Muscle layer of duodenum (tissue), 2 donors: ENCODE measurements around the gene IFIT3.
A peak's percentile ranks its signal among the peaks of the same experiment; 100 is the strongest.

Source experiments
- H3K27ac ChIP-seq: one replicate; pipeline ENCODE4 v1.7.0; 2013; ENCODE audit warnings: mild to moderate bottlenecking, low read length
- H3K27me3 ChIP-seq: one replicate; pipeline ENCODE4 v1.7.0; 2013; ENCODE audit warnings: low read depth, mild to moderate bottlenecking, control low read depth, low read length
- H3K36me3 ChIP-seq, 2 donors: one replicate each; pipeline ENCODE4 v1.7.0; 2013; ENCODE audit warnings: low read length in 2 of 2, control low read depth in 1 of 2, mild to moderate bottlenecking in 1 of 2; ENCODE audit not compliant: insufficient read depth in 2 of 2, control insufficient read depth in 1 of 2
- H3K4me1 ChIP-seq, 2 donors: one replicate each; pipeline ENCODE4 v1.7.0; 2013; ENCODE audit warnings: low read length in 2 of 2, mild to moderate bottlenecking in 2 of 2, control low read depth in 1 of 2, moderate library complexity in 1 of 2; ENCODE audit not compliant: insufficient read depth in 2 of 2, control insufficient read depth in 1 of 2
- H3K4me3 ChIP-seq, 2 donors: one replicate each; pipeline ENCODE4 v1.7.0; 2013; ENCODE audit warnings: low read length in 2 of 2, low read depth in 1 of 2, mild to moderate bottlenecking in 1 of 2
- H3K9me3 ChIP-seq, 2 donors: one replicate each; pipeline ENCODE4 v1.7.0; 2013; ENCODE audit warnings: low read length in 2 of 2, control low read depth in 1 of 2, mild to moderate bottlenecking in 1 of 2; ENCODE audit not compliant: control insufficient read depth in 1 of 2
- donor health status: healthy.

The IFIT3 gene

GRCh38 chr10:89363729-89364442, 36.1 kb downstream of the IFIT3 start:
- Histone ChIP-seq H3K4me3 (no peak overlapping the region), H3K27ac (no peak overlapping the region), H3K4me1 (peaks cover 0 to 2% of the 10 kb centered on the region in 2 donors), H3K9me3 (no peaks in the 10 kb centered on the region), H3K36me3 (no peaks in the 10 kb centered on the region), H3K27me3 (no peaks in the 10 kb centered on the region)

- Histone ChIP-seq H3K27ac (no peak overlapping the region), H3K9me3 (no peaks in the 10 kb centered on the region), H3K27me3 (no peaks in the 10 kb centered on the region), H3K4me3 (no peak overlapping the region), H3K4me1 (peaks cover 0 to 7% of the 10 kb centered on the region in 2 donors), H3K36me3 (no peaks in the 10 kb centered on the region)
These were observed 36.7 kb downstream of the IFIT3 start for GRCh38 chr10:89364531-89364930.

- Histone ChIP-seq H3K27me3 (no peaks in the 10 kb centered on the region), H3K27ac (no peak overlapping the region), H3K4me1 (peaks cover 0 to 7% of the 10 kb centered on the region in 2 donors), H3K4me3 (no peak overlapping the region), H3K36me3 (no peaks in the 10 kb centered on the region), H3K9me3 (no peaks in the 10 kb centered on the region)
These were observed 39.7 kb downstream of the IFIT3 start for GRCh38 chr10:89367529-89367928.

- H3K4me3 ChIP-seq, result no peak overlapping the region
- no peaks in the 10 kb centered on the region for H3K9me3 ChIP-seq
- H3K27me3 ChIP-seq, result no peaks in the 10 kb centered on the region
- H3K36me3 ChIP-seq, result no peaks in the 10 kb centered on the region
- no peak overlapping the region for H3K27ac ChIP-seq
- H3K4me1 ChIP-seq, result peaks cover 0 to 7% of the 10 kb centered on the region in 2 donors
These were observed 40.3 kb downstream of the IFIT3 start for GRCh38 chr10:89368129-89368528.

GRCh38 chr10:89369156-89370105, 41.6 kb downstream of the IFIT3 start:
- no peak overlapping the region for H3K27ac ChIP-seq
- peaks cover 7 to 18% of the 10 kb centered on the region in 2 donors for H3K4me1 ChIP-seq
- no peak overlapping the region for H3K4me3 ChIP-seq
- no peaks in the 10 kb centered on the region for H3K36me3 ChIP-seq
- no peaks in the 10 kb centered on the region for H3K9me3 ChIP-seq
- H3K27me3 ChIP-seq, result no peaks in the 10 kb centered on the region

GRCh38 chr10:89371079-89371478, 43.3 kb downstream of the IFIT3 start:
- Histone ChIP-seq H3K9me3 (no peaks in the 10 kb centered on the region), H3K27ac (no peak overlapping the region), H3K4me1 (peaks cover 11 to 28% of the 10 kb centered on the region in 2 donors), H3K36me3 (no peaks in the 10 kb centered on the region), H3K27me3 (no peaks in the 10 kb centered on the region), H3K4me3 (no peak overlapping the region)

GRCh38 chr10:89371987-89372386, 44.2 kb downstream of the IFIT3 start:
- H3K36me3 ChIP-seq, result no peaks in the 10 kb centered on the region
- no peak overlapping the region for H3K4me3 ChIP-seq
- no peaks in the 10 kb centered on the region for H3K27me3 ChIP-seq
- no peaks in the 10 kb centered on the region for H3K9me3 ChIP-seq
- H3K27ac ChIP-seq, result no peak overlapping the region
- H3K4me1 ChIP-seq, result peaks cover 11 to 28% of the 10 kb centered on the region in 2 donors

- peak overlapping the region; percentile 2 to 27 for H3K4me3 ChIP-seq
These were observed 46.3 kb downstream of the IFIT3 start for GRCh38 chr10:89373916-89374711.

GRCh38 chr10:89374713-89375141, 46.9 kb downstream of the IFIT3 start:
- H3K27me3 ChIP-seq, result no peaks in the 10 kb centered on the region
- H3K27ac ChIP-seq, result peak overlapping the region; percentile 48
- no peaks in the 10 kb centered on the region for H3K9me3 ChIP-seq
- no peaks in the 10 kb centered on the region for H3K36me3 ChIP-seq
- peaks cover 11 to 21% of the 10 kb centered on the region in 2 donors for H3K4me1 ChIP-seq
- H3K4me3 ChIP-seq, result peak overlapping the region in 1 of 2 donors; percentile 27

More at GRCh38 chr10:89373916-89374711, 46.3 kb downstream of the IFIT3 start:
- Histone ChIP-seq H3K4me1 (peaks cover 11 to 23% of the 10 kb centered on the region in 2 donors), H3K27ac (peak overlapping the region; percentile 48), H3K36me3 (no peaks in the 10 kb centered on the region), H3K9me3 (no peaks in the 10 kb centered on the region), H3K27me3 (no peaks in the 10 kb centered on the region)

GRCh38 chr10:89377705-89378637, 50.2 kb downstream of the IFIT3 start, which contains the start of gene IFIT1B:
IFIT1B (plus strand) TSS chr10:89378056; CDS start chr10:89378136, 80 bp downstream.
- Histone ChIP-seq H3K36me3 (no peaks in the 10 kb centered on the region), H3K9me3 (no peaks in the 10 kb centered on the region), H3K27ac (no peak within 1 kb of the TSS), H3K27me3 (no peaks in the 10 kb centered on the region), H3K4me1 (peaks cover 11 to 21% of the 10 kb centered on the region in 2 donors), H3K4me3 (no peak within 1 kb of the TSS)
